ENCODE results near the gene CBLC.

Gene CBLC

GRCh38 chr19:44738136-44738535, 39.6 kb upstream of the CBLC start:
- H4K20me1 ChIP-seq (ENCODE audit: insufficient read depth, low read length): no peaks in the 10 kb centered on the region
- H3K9ac ChIP-seq (ENCODE audit: low read depth, low read length): no peak overlapping the region
- TF ChIP-seq, protein P1, sequence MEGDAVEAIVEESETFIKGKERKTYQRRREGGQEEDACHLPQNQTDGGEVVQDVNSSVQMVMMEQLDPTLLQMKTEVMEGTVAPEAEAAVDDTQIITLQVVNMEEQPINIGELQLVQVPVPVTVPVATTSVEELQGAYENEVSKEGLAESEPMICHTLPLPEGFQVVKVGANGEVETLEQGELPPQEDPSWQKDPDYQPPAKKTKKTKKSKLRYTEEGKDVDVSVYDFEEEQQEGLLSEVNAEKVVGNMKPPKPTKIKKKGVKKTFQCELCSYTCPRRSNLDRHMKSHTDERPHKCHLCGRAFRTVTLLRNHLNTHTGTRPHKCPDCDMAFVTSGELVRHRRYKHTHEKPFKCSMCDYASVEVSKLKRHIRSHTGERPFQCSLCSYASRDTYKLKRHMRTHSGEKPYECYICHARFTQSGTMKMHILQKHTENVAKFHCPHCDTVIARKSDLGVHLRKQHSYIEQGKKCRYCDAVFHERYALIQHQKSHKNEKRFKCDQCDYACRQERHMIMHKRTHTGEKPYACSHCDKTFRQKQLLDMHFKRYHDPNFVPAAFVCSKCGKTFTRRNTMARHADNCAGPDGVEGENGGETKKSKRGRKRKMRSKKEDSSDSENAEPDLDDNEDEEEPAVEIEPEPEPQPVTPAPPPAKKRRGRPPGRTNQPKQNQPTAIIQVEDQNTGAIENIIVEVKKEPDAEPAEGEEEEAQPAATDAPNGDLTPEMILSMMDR (IDR thresholded peaks at IDR 0.05; ENCODE audit: borderline replicate concordance, extremely low read depth, low read length, poor library complexity, severe bottlenecking): no peak
- no peak for TF ChIP-seq EZH2 (IDR thresholded peaks at IDR 0.05; ENCODE audit: borderline replicate concordance, low read depth, low read length, severe bottlenecking)
- ATAC-seq (ENCODE audit: insufficient read depth, low read depth) (no peak), DNase-seq (no peak)
- H3K9me3 ChIP-seq (ENCODE audit: insufficient read depth, low read length, severe bottlenecking): no peaks in the 10 kb centered on the region
- no peak overlapping the region for H3K4me2 ChIP-seq (ENCODE audit: insufficient read depth, low read length)
- H3K27ac ChIP-seq (ENCODE audit: low read length): no peak overlapping the region
- no peaks in the 10 kb centered on the region for H3K36me3 ChIP-seq (ENCODE audit: insufficient read depth, low read length)
- no peaks in the 10 kb centered on the region for H3K4me1 ChIP-seq (ENCODE audit: insufficient read depth, low read length)
- no peak overlapping the region for H3K4me3 ChIP-seq (ENCODE audit: low read depth in 1 of 2, low read length in 2 of 2)
- no peak overlapping the region for H2AFZ ChIP-seq (ENCODE audit: low read depth, low read length)
- no peaks in the 10 kb centered on the region for H3K27me3 ChIP-seq (ENCODE audit: insufficient read depth, low read length, poor library complexity)
- no peaks in the 10 kb centered on the region for H3K79me2 ChIP-seq (ENCODE audit: insufficient read depth, low read length)

GRCh38 chr19:44738603-44739558, 38.8 kb upstream of the CBLC start:
- no peak overlapping the region for H3K27ac ChIP-seq (ENCODE audit: low read length)
- H2AFZ ChIP-seq (ENCODE audit: low read depth, low read length): no peak overlapping the region
- H3K4me2 ChIP-seq (ENCODE audit: insufficient read depth, low read length): no peak overlapping the region
- no peak overlapping the region for H3K9ac ChIP-seq (ENCODE audit: low read depth, low read length)
- ATAC-seq (ENCODE audit: insufficient read depth, low read depth) (no peak), DNase-seq (no peak)
- H3K9me3 ChIP-seq (ENCODE audit: insufficient read depth, low read length, severe bottlenecking): no peaks in the 10 kb centered on the region
- TF ChIP-seq, protein P1 (IDR thresholded peaks at IDR 0.05; ENCODE audit: borderline replicate concordance, extremely low read depth, low read length, poor library complexity, severe bottlenecking): no peak
- no peak for TF ChIP-seq EZH2 (IDR thresholded peaks at IDR 0.05; ENCODE audit: borderline replicate concordance, low read depth, low read length, severe bottlenecking)
- no peaks in the 10 kb centered on the region for H3K79me2 ChIP-seq (ENCODE audit: insufficient read depth, low read length)
- no peaks in the 10 kb centered on the region for H3K27me3 ChIP-seq (ENCODE audit: insufficient read depth, low read length, poor library complexity)
- no peaks in the 10 kb centered on the region for H3K36me3 ChIP-seq (ENCODE audit: insufficient read depth, low read length)
- no peaks in the 10 kb centered on the region for H4K20me1 ChIP-seq (ENCODE audit: insufficient read depth, low read length)
- H3K4me1 ChIP-seq (ENCODE audit: insufficient read depth, low read length): no peaks in the 10 kb centered on the region
- no peak overlapping the region for H3K4me3 ChIP-seq (ENCODE audit: low read depth in 1 of 2, low read length in 2 of 2)

DNA sequence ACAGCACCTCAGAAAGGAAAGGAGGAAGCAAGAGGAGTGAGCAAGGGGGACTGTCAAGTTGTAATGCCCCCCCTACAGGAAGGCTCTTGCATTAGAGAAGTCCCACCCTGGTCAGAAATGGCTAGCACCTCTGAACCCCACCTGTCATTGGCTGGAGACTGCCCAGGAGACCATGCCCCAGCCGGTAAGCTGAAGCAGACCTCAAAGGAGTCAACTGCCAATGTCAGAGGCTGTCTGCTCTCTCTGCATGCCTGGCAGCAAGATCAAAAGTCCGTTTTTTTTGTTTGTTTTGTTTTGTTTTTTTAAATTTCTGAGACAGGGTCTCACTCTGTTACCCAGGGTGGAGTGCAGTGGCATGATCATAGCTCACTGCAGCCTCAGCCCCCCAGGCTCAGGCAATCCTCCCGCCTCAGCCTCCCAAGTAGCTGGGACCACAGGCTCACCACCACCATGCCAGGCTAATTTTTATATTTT, 37.3 kb upstream of the CBLC start:
- no peak overlapping the region for H3K27ac ChIP-seq (ENCODE audit: low read length)
- ATAC-seq (ENCODE audit: insufficient read depth, low read depth) (no peak), DNase-seq (no peak)
- H4K20me1 ChIP-seq (ENCODE audit: insufficient read depth, low read length): no peaks in the 10 kb centered on the region
- no peaks in the 10 kb centered on the region for H3K4me1 ChIP-seq (ENCODE audit: insufficient read depth, low read length)
- no peak overlapping the region for H2AFZ ChIP-seq (ENCODE audit: low read depth, low read length)
- no peaks in the 10 kb centered on the region for H3K79me2 ChIP-seq (ENCODE audit: insufficient read depth, low read length)
- no peaks in the 10 kb centered on the region for H3K36me3 ChIP-seq (ENCODE audit: insufficient read depth, low read length)
- TF ChIP-seq EZH2 (IDR thresholded peaks at IDR 0.05; ENCODE audit: borderline replicate concordance, low read depth, low read length, severe bottlenecking): no peak
- H3K4me2 ChIP-seq (ENCODE audit: insufficient read depth, low read length): no peak overlapping the region
- no peaks in the 10 kb centered on the region for H3K27me3 ChIP-seq (ENCODE audit: insufficient read depth, low read length, poor library complexity)
- H3K9ac ChIP-seq (ENCODE audit: low read depth, low read length): no peak overlapping the region
- no peak overlapping the region for H3K4me3 ChIP-seq (ENCODE audit: low read depth in 1 of 2, low read length in 2 of 2)
- H3K9me3 ChIP-seq (ENCODE audit: insufficient read depth, low read length, severe bottlenecking): no peaks in the 10 kb centered on the region

- DNase-seq: no peak
These were observed 36.4 kb upstream of the CBLC start for GRCh38 chr19:44741258-44741731.

More at GRCh38 chr19:44741258-44741731, 36.4 kb upstream of the CBLC start:
- Histone ChIP-seq H3K27ac (ENCODE audit: low read length) (no peak overlapping the region), H3K4me3 (ENCODE audit: low read depth in 1 of 2, low read length in 2 of 2) (no peak overlapping the region), H2AFZ (ENCODE audit: low read depth, low read length) (no peak overlapping the region), H3K4me2 (ENCODE audit: insufficient read depth, low read length) (no peak overlapping the region), H4K20me1 (ENCODE audit: insufficient read depth, low read length) (peaks cover 1% of the 10 kb centered on the region), H3K36me3 (ENCODE audit: insufficient read depth, low read length) (no peaks in the 10 kb centered on the region), H3K4me1 (ENCODE audit: insufficient read depth, low read length) (no peaks in the 10 kb centered on the region), H3K9ac (ENCODE audit: low read depth, low read length) (no peak overlapping the region), H3K79me2 (ENCODE audit: insufficient read depth, low read length) (no peaks in the 10 kb centered on the region), H3K27me3 (ENCODE audit: insufficient read depth, low read length, poor library complexity) (peaks cover 2% of the 10 kb centered on the region), H3K9me3 (ENCODE audit: insufficient read depth, low read length, severe bottlenecking) (no peaks in the 10 kb centered on the region)
- no peak for ATAC-seq (ENCODE audit: insufficient read depth, low read depth)
- TF ChIP-seq EZH2 (IDR thresholded peaks at IDR 0.05; ENCODE audit: borderline replicate concordance, low read depth, low read length, severe bottlenecking): no peak
- TF ChIP-seq, protein P1 (IDR thresholded peaks at IDR 0.05; ENCODE audit: borderline replicate concordance, extremely low read depth, low read length, poor library complexity, severe bottlenecking): no peak

All from DND-41 (cell line).